ENCODE results near the gene MALRD1.

MALRD1 gene

GRCh38 chr10:19048489-19048888, at the start of gene MALRD1:
MALRD1 (plus strand) TSS chr10:19048801; CDS start chr10:19048939, 138 bp downstream.
- no peak for DNase-seq (ENCODE audit: low read depth in 2 of 2)

GRCh38 chr10:19003341-19003740, 45.3 kb upstream of the MALRD1 start:
- DNase-seq (ENCODE audit: low read depth in 2 of 2) = no peak

- no peak for DNase-seq (ENCODE audit: low read depth in 2 of 2)
Measured at GRCh38 chr10:19012111-19012510, 36.5 kb upstream of the MALRD1 start.

DNA sequence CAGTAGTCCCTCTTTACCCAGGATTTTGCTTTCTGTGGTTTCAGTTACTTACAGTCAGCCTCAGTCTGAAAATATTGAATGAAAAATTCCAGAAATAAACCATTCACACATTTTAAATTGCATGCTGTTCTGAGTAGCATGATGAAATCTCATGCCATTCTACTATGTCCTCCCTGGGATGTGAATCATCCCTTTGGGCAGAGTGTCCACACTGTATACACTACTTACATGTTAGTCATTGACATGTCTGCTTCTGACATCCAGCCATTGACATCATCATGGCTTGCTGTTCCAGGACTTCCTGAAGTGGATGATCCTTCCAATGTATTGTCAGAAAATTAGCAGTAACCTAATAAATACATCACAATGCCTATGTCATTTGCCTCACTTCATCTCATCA, 34.6 kb upstream of the MALRD1 start:
- DNase-seq (ENCODE audit: low read depth in 2 of 2) = no peak

DNA sequence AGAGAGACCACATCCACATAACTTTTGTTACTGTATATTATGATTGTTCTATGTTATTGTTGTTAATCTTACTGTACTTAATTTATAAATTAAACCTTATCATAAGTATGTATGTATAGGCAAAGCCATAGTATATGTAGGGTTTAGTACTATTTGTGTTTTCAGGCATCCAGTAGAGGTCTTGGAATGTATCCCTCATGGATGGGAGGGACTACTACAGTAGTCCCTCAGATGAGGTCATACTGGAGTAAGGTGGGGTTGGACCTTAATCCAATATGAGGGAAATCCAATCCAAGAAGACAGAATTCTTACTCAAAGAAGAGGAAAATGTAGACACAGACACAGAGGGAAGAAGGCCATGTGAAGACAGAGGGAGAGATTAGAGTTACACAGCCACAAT, 34.1 kb upstream of the MALRD1 start:
- DNase-seq (ENCODE audit: low read depth in 2 of 2) = no peak

GRCh38 chr10:19017116-19017890, 31.3 kb upstream of the MALRD1 start:
- DNase-seq (ENCODE audit: low read depth in 2 of 2) = no peak

DNA sequence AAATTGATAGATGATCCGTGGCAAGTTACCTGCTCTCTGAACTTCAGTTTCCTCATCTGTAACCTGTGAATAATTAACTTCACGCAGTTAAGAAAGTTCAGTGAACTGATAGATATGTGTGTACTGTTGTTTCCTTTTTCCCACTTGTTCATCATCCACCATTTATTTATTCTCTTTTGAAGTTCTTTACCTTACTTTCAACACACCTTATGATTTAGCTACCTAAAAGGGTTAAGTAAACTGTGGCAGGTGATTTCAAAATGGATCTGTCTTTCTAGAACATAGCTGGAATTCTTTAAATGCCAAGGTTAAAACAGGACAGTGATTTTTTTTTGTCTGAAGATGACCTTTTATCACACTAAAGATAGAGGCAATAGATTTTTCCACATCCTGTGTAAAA, 27.4 kb upstream of the MALRD1 start:
- no peak for DNase-seq (ENCODE audit: low read depth in 2 of 2)

GRCh38 chr10:19024611-19025010, 24.0 kb upstream of the MALRD1 start:
- no peak for DNase-seq (ENCODE audit: low read depth in 2 of 2)

GRCh38 chr10:19031763-19032162, 16.8 kb upstream of the MALRD1 start:
- no peak for DNase-seq (ENCODE audit: low read depth in 2 of 2)

GRCh38 chr10:19033741-19034140, 14.9 kb upstream of the MALRD1 start:
- DNase-seq (ENCODE audit: low read depth in 2 of 2) = no peak

GRCh38 chr10:19041171-19041570, 7.4 kb upstream of the MALRD1 start:
- no peak for DNase-seq (ENCODE audit: low read depth in 2 of 2)

DNA sequence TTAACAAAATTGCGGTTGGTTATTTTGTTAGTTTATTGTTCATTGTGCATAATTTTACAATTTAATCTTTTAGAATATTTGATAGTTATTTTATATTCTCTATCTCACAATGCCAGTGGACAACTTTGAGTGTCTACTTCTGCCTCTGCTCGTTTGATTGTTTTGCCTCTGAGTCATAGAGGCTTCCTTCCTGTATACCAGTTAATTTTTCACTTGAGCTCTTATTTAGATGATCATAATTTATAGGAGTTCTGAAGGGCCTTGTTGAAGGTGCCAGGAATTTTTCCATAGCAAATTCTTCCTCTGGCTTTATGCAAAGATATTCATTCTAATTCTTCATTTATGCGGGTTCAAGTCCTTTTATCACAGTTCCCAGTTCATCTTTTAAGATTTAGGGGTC, 5.2 kb upstream of the MALRD1 start:
- no peak for DNase-seq (ENCODE audit: low read depth in 2 of 2)

- DNase-seq (ENCODE audit: low read depth in 2 of 2) = no peak
Measured at GRCh38 chr10:19046679-19047078, 1.9 kb upstream of the MALRD1 start.

GRCh38 chr10:19048891-19049290, 290 bp downstream of the MALRD1 start:
- DNase-seq (ENCODE audit: low read depth in 2 of 2) = no peak

- DNase-seq (ENCODE audit: low read depth in 2 of 2) = no peak
Measured at GRCh38 chr10:19049567-19049966, 966 bp downstream of the MALRD1 start.

- no peak for DNase-seq (ENCODE audit: low read depth in 2 of 2)
Measured at GRCh38 chr10:19054289-19054835, 5.8 kb downstream of the MALRD1 start.

DNA sequence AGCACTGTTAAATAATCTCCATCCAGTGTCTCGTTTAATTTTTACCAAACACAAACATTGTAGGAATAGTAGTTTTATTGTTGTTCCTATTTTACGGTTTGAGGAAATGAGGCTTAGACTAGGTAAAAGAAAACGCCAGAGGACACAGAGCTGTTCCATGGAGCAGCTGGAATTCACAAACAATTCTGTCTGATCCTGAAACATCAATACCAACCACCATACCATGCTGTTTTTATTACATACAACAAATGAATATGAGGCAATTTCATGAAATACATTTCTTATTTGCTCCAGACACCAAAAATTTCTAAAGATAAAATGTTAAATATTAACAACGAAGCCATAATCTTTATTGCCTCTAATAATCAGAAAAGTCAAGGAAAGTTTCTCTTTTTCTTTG, 9.4 kb downstream of the MALRD1 start:
- no peak for DNase-seq (ENCODE audit: low read depth in 2 of 2)

DNA sequence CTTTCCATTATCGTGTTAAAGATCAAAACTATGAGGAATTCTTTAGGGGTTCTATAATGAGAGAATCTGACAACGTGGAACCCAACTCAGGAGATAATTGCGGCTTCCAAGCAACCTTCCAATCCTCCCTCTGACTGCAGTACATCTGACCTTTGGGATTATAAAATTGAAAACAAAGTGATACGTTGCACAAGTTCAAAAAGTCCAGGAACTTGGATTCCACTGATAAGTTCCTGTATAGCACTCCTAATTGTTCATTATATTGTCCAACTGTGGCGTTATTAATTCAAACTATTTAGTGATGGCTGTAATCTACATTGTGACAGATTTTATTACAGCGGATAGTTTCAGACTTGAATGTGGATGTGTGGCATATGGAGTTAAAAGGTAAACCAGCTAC, 15.4 kb downstream of the MALRD1 start:
- DNase-seq (ENCODE audit: low read depth in 2 of 2) = no peak

DNA sequence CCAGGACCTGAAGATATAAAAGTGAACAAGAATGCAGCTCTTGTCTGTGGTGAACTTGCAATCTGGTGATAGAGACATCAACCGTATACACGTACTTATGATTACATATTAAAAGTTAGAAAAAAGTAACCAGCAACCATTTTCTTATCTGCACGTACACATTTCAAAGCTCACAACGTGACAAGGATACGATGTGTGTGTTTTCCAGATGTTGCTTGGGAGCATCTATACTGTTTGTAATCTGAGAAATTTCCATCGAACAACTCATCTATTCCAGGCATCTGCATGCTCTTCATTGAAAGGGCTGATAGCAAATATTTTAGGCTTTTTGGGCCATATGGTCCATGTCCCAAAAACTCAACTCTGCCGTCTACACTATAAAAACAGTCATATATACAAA, 23.3 kb downstream of the MALRD1 start:
- DNase-seq (ENCODE audit: low read depth in 2 of 2) = no peak

- no peak for DNase-seq (ENCODE audit: low read depth in 2 of 2)
Measured at GRCh38 chr10:19077276-19077675, 28.7 kb downstream of the MALRD1 start.

GRCh38 chr10:19096501-19097073, 48.0 kb downstream of the MALRD1 start:
- DNase-seq (ENCODE audit: low read depth in 2 of 2) = no peak

- no peak for DNase-seq (ENCODE audit: low read depth in 2 of 2)
Measured at GRCh38 chr10:19097151-19097550, 48.5 kb downstream of the MALRD1 start.

GRCh38 chr10:19098803-19099202, 50.2 kb downstream of the MALRD1 start:
- no peak for DNase-seq (ENCODE audit: low read depth in 2 of 2)

All from stimulated activated CD4-positive, alpha-beta T cell treated with anti-CD3 and anti-CD28 coated beads, Interleukin-1b, Interleukin-23, amount 100 ng/mL, for 4 hours (primary cell).